Stimulated activated CD4-positive, alpha-beta T cell treated with anti-CD3 and anti-CD28 coated beads, Interleukin-1b, Interleukin-23, amount 100 ng/mL, for 1 hour (primary cell): Measurements from ENCODE around the gene RABGGTB.
"Not testable (repeated sequence)": the region's sequence is repeated elsewhere in the genome, so short reads cannot be mapped to it uniquely, and the experiment has no call there.

Experiments used
- DNase-seq, 2 donors: peaks; one replicate each; pipeline ENCODE4 v3.0.0-alpha.2; 2020; ENCODE audit warnings: low read depth in 2 of 2

Gene RABGGTB

DNA sequence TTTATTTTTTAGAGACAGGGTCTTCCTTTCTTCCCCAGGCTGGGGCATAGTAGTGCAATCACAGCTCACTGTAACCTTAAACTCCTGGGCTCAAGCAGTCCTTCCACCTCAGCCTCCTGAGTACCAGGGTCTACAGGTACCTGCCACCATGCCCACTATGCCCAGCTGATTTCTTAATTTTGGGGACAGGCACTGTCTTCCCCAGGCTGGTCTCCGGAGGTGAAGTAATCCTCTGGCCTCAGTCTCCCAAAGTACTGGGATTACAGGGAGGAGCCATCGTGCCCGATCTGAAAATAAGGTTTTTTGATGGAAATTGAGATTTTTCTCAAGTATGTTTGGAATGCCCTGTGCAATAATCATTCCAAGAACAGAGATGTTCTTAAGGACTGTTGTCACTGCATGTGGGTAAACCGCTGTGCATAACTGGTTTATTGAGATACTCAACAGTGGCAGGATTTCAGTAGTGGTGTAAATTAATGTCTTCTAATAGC is 9.7 kb downstream of the RABGGTB start:
- DNase-seq, result no peak

DNA sequence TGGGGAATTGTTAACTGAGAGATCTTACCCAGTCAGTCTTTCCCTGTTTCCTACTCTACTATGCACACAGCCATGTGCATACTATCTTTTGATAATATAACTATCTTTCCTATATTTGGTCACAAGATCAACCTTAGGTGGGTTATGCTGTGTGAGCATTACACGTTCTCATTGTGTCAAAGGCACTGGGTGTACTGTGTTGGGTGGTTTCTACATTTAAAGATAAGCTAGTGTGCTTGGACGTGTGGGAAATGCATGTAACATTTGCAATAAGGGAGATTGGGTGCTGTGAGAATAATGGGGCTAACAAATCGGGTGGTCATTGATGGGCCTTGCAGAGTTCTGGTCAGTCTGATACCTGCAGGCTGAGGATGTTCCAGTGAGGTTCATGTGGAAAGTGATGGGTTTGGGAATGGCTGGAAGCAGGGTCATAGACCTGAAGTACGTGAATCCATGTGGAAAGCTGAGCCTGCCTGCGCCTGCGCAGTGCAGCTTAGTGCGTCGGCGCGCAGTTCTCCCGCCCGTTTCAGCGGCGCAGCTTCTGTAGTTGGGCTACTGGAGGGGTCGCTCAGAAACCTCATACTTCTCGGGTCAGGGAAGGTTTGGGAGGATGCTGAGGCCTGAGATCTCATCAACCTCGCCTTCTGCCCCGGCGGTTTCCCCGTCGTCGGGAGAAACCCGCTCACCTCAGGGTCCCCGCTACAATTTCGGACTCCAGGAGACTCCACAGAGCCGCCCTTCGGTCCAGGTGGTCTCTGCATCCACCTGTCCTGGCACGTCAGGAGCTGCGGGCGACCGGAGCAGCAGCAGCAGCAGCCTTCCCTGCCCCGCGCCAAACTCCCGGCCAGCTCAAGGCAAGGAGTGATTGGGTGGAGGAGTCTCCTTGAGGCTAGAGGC is 10.6 kb downstream of the RABGGTB start, which contains the start of gene MSH4:
MSH4 (plus strand) TSS at position 507 of the 897 bp plus-strand sequence; CDS start at position 611, 104 bp downstream.
- no peak for DNase-seq

DNA sequence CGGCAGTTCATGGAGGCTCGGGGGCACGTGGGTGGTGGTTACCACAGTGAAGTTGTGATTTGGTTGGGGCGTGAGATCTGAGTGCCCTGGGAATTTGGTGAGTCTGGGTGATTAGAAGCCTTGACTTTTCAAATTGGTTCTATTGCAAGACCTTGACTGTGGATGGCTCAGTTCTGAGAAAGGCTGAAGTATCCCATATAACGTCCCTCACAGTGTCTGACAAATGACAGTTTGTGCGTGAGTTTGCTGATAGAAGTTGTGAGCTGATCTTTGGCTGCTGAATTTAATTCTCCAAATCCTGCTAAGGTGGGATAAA is 11.2 kb downstream of the RABGGTB start:
- DNase-seq, result no peak

DNA sequence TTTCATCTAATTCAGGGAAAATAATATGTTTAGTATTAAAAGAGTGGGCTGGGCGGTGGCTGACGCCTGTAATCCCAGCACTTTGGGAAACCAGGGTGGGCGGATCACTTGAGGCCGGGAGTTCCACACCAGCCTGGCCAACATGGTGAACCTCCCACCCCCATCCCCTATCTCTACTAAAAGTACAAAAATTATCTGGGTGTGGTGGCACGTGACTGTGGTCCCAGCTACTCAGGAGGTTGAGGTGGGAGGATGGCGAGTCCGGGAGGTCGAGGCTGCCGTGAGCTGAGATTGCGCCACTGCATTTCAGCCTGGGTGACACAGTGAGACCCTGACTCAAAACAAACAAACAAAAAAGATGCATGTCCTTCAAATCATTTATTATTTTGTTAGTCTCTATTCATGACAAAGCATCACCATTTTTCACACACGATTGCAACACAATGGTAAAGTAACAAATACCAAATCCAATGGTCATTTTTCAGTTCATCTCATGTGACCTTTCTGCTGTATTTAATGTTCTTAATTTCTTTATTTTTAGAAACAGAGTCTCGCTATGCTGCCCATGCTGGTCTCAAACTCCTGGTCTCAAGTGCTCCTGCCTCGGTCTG is 11.7 kb downstream of the RABGGTB start:
- DNase-seq, result no peak

DNA sequence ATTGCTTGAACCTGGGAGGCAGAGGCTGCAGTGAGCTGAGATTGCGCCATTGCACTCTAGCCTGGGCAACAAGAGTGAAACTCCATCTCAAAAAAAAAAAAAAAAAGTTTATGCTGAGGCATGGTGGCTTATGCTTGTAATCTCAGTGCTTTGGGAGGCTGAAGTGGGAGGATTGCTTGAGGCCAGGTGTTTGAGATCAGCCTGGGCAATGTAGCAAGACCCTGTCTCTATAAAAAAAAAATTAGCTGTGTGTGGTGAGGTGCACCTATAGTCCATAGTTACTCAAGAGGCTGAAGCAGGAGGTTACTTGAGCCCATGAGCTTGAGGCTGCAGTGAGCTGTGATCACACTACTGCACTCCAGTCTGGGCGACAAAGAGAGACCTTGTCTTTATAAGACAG is 15.4 kb downstream of the RABGGTB start:
- DNase-seq, result not testable (repeated sequence)

DNA sequence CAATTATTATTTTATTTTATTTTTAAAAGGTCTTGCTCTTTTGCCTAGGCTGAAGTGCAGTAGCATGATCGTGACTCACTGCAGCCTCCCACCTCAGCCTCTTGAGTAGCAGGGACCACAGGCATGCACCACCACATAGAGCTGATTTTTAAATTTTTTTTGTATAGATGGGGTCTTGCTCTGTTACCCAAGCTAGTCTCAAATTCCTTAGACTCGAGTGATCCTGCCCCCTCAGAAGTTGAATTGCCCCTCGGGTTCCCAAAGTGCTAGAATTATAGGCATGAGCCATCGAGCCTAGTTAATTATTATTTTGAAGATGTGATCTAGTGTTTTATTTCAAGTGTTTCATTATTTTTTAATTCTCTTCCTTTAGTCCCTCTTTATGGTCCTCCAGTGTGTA is 22.9 kb downstream of the RABGGTB start:
- no peak for DNase-seq

DNA sequence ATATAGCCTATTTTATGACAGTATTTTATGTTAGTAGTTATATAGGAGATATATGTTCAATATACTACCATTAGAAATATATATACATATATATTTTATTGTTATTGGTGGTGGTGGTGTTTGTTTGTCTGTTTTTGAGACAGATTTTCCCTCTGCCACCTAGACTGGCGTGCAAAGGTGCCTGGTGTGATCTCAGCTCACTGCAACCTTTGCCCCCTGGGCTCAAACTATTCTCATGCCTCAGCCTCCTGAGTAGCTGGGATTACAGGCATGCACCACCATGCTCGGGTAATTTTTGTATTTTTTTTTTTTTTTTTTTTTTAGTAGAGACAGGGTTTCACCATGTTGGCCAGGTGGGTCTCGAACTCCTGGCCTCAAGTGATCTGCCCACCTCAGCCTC is 24.1 kb downstream of the RABGGTB start:
- DNase-seq, result not testable (repeated sequence)

DNA sequence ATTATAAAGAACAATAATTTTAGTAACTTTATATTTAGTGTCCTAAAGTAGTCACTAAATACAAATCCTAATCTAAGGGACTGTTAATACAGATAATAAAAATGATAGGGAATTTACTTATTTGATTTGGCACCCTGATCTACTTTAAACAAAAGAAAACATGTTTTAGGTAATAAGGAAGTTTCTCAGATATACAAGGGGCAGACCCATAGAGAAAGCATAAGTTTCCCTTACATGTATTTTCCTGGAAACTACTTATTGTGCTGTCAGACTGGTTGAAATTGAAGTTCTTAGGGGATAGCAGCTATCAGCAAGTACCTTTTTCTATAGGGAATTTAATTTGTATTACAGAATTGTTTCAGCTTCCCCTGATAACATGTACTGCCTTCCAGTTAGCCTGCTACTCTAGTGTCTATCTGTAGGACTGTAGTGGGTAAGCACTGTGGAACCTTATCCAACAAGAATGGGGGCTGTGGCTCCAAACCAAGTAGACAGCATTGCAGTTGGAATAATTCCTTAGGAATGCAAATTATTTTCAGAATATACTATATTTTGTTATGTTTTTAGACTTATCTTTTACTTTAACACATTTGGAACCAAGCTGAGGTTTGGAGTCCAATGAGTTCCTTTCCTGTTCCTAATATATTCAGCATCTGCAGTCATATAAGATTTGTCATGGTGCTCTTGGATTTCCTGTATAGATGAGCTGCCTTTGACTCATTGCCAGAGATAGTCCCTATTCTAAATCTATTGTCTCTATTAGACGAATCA is 25.3 kb downstream of the RABGGTB start:
- no peak for DNase-seq

DNA sequence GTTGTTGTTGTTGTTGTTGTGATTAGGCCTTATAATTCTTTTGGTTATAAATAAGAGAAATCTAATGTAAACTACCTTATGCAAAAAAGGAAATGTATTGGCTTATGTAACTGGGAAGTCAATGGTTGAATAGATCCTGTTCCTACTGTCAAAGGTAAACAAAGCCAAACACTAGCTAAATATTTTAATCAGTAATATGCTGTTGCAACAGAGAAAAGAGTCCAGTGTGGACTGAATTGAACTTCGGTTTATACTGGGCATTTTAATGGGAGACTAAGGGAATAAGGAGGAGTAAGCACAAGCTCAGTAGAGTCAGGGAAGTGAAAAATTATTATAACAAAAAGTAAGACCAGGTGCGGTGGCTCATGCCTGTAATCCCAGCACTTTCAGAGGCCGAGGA is 26.0 kb downstream of the RABGGTB start:
- DNase-seq, result no peak

DNA sequence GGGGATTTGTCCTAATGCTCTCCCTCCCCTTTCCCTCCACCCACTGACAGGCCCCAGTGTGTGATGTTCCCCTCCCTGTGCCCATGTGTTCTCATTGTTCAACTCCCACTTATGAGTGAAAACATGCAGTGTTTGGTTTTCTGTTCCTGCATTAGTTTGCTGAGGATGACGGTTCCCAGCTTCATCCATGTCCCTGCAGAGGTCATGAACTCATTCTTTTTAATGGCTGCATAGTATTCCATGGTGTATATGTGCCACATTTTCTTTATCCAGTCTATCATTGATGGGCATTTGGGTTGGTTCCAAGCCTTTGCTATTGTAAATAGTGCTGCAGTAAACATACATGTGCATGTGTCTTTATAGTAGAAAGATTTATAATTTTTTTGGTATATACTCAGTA is 37.5 kb downstream of the RABGGTB start:
- DNase-seq, result not testable (repeated sequence)

DNA sequence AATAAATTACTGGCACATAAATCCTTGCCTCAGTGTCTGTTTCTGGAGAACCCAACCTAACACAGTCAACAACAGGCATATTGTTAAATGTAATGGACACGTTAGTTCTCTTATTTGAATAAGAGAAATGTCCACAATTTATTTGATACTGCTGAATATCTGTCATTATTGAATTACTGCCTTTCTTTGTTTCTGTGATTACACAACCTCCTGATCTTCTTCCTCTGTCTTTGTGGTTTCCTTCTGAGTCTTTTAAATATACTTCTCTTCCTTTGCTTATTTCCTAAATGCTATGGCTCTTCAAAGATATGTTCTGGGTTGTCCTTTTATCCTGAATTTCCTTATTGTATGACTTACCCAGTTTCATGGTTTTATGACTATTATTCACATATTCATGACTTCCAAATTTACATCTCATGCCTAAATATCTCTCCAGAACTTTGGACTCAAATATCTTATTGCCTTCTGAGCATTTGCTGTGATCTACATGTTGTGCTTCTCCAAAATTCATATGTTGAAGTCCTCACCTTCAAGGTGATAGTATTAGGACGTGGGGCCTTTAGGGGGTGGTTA is 50.6 kb downstream of the RABGGTB start:
- DNase-seq, result no peak

DNA sequence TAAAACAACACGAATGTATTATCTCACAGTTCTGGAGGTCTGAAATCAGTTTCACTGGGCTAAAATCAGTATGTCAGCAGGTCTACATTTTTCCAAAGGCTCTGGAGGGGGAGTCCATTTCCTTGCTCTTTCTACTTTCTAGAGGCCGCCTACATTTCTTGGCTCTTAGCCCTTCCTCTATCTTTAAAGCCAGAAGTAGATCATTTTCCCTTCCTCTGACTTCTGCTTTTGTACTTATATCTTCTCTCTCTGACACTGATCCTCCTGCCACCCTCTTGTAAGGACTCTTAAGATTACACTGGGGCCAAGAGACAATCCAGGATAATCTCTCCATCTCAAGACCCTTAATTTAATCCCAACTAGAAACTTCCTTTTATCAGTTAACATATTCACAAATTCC is 52.0 kb downstream of the RABGGTB start:
- DNase-seq, result no peak

DNA sequence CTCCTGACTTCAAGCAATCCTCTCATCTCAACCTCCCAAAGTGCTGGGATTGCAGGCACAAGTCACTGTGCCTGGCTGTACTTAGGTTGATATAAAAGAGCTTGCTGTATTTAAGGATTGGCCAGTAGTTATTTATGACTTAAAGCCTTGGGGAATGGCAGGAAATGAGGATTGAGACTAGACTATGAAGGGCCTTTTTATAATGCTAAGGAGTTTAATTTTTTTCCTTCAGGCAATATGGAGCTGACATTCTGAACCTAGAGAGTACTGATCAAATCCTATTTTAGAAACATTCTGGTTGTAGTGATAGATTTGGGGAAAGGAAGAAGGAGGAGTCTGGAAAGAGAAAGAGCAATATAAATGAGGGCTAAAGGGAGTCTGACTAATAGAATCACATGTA is 55.4 kb downstream of the RABGGTB start:
- DNase-seq, result no peak
